Keratinocyte (primary cell): ENCODE measurements around the gene SELPLG. TPM values are rescaled to one million over a fixed set of nuclear protein-coding genes. Genes with fewer than 3 reads are reported as not detected.

Source experiments
- DNase-seq: peaks from one replicate; pipeline ENCODE4 v3.0.0-alpha.2; 2011; ENCODE audit warnings: low read depth, missing footprints, low spot score
- FAIRE-seq: peaks from 2 replicates; lab custom pipeline; 2011; peaks lifted over from hg19 to GRCh38; lab: Jason Lieb, UNC
- H2AFZ ChIP-seq: 2 replicates; pipeline ENCODE4 v1.6.0; 2012; ENCODE audit warnings: low read length, control low read depth, inconsistent platforms; ENCODE audit not compliant: control insufficient read depth
- H3K27ac ChIP-seq: 2 replicates; pipeline ENCODE4 v1.5.1; 2011; ENCODE audit warnings: low read length; ENCODE audit not compliant: control insufficient read depth, insufficient read depth
- H3K27me3 ChIP-seq: 3 replicates; pipeline ENCODE4 v1.6.0; 2011; ENCODE audit warnings: low read length; ENCODE audit not compliant: control insufficient read depth, insufficient read depth; ENCODE audit errors: extremely low read depth
- H3K36me3 ChIP-seq, 2 experiments: 2 replicates in 1 of 2; 3 replicates in 1 of 2; pipeline ENCODE4 v1.5.1; 2011; ENCODE audit warnings: low read length in 2 of 2, mild to moderate bottlenecking in 1 of 2; ENCODE audit not compliant: control insufficient read depth in 2 of 2, insufficient read depth in 2 of 2; ENCODE audit errors: extremely low read depth in 1 of 2
- H3K4me1 ChIP-seq: 3 replicates; pipeline ENCODE4 v1.5.1; 2011; ENCODE audit warnings: low read length; ENCODE audit not compliant: control insufficient read depth, insufficient read depth; ENCODE audit errors: extremely low read depth
- H3K4me2 ChIP-seq: 3 replicates; pipeline ENCODE4 v1.6.0; 2011; ENCODE audit warnings: low read depth, low read length; ENCODE audit not compliant: control insufficient read depth, insufficient read depth; ENCODE audit errors: extremely low read depth
- H3K4me3 ChIP-seq, 3 experiments: fragments of 200-600 bp in 1 of 3; sonication (generic) in 1 of 3; 2 replicates in 2 of 3; 3 replicates in 1 of 3; pipeline ENCODE4 v1.5.1; 2011 to 2016; ENCODE audit warnings: low read length in 3 of 3, mild to moderate bottlenecking in 3 of 3, control low read depth in 2 of 3, inconsistent platforms in 1 of 3, low read depth in 1 of 3, mixed read lengths in 1 of 3, mixed run types in 1 of 3, moderate library complexity in 1 of 3; ENCODE audit not compliant: control insufficient read depth in 2 of 3, insufficient read depth in 2 of 3; ENCODE audit errors: extremely low read depth in 1 of 3
- H3K79me2 ChIP-seq: 2 replicates; pipeline ENCODE4 v1.6.0; 2012; ENCODE audit warnings: low read length; ENCODE audit not compliant: control insufficient read depth, insufficient read depth
- H3K9ac ChIP-seq: 3 replicates; pipeline ENCODE4 v1.6.0; 2011; ENCODE audit warnings: low read length; ENCODE audit not compliant: control insufficient read depth, insufficient read depth; ENCODE audit errors: extremely low read depth
- H3K9me1 ChIP-seq: 3 replicates; pipeline ENCODE4 v1.6.0; 2011; ENCODE audit warnings: low read length; ENCODE audit not compliant: control insufficient read depth, insufficient read depth; ENCODE audit errors: extremely low read depth
- H3K9me3 ChIP-seq: 2 replicates; pipeline ENCODE4 v1.5.1; 2012; ENCODE audit warnings: low read depth, low read length; ENCODE audit not compliant: control insufficient read depth
- H4K20me1 ChIP-seq: 3 replicates; pipeline ENCODE4 v1.6.0; 2011; ENCODE audit warnings: low read length; ENCODE audit not compliant: control insufficient read depth, insufficient read depth; ENCODE audit errors: extremely low read depth
- EZH2 ChIP-seq: IDR thresholded peaks from one replicate; pipeline ENCODE4 v1.6.1; 2012; ENCODE audit warnings: inconsistent platforms, mild to moderate bottlenecking, low read length, moderate library complexity
- dilution Hi-C: fragments of 300-500 bp; cut with MboI; formaldehyde crosslinking; loops from one replicate; pipeline ENCODE4 v1.7.0; 2020; ENCODE audit warnings: low sequenced_read_pairs; ENCODE audit not compliant: extremely low pct_ligation_motif_present
- polyA plus RNA-seq, 5 experiments: library from polyadenylated mRNA; depleted of rRNA in 3 of 5; stranded (reverse) in 3 of 5; stranded (forward) in 1 of 5; unstranded in 1 of 5; fragments of >200 nt; gene quantifications; 1 replicate in 1 of 5; 2 replicates in 3 of 5; 3 replicates in 1 of 5; pipeline versions ENCODE4 v1.2.1 to v1.2.3, GENCODE V29; 2011 to 2012; ENCODE audit warnings: missing spikeins in 2 of 5, low read depth in 1 of 5, low replicate concordance in 1 of 5
- TF ChIP-seq, protein P1 (sequence below), 3 experiments: IDR thresholded peaks in 1 of 3; conservative IDR thresholded peaks in 1 of 3; optimal IDR thresholded peaks in 1 of 3; 2 replicates in 2 of 3; 3 replicates in 1 of 3; pipeline versions ENCODE3 to v1.5.1; 2011; ENCODE audit warnings: low read length in 3 of 3, mild to moderate bottlenecking in 3 of 3, moderate library complexity in 2 of 3, control low read depth in 1 of 3, inconsistent platforms in 1 of 3; ENCODE audit not compliant: insufficient read depth in 2 of 3; ENCODE audit errors: extremely low read depth in 1 of 3

SELPLG gene
- polyA plus RNA-seq, 1 donor (not counting 4 experiments of a cell fraction or from before 2014, with no cell fraction given), result 0.80 TPM

DNA sequence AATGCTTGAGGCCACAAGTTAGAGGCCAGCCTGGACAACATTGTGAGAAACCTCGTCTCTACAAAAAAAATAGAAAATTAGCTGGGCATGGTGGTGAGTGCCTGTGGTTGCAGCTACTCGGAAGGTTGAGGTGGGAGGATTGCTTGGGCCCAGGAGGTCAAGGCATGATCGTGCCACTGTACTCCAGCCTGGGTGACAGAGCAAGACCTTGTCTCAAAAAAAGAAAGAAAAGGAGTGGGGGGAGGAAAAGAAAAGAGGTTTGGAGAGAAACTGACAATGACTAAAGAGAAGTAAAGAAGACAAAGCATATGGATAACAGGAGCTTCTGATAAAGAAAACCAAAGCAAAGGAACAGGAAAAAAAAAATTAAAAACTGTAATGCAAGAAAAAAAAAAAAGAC is 37.4 kb upstream of the SELPLG start:
- FAIRE-seq, result no peak
- no peak for TF ChIP-seq EZH2
- TF ChIP-seq, protein P1, sequence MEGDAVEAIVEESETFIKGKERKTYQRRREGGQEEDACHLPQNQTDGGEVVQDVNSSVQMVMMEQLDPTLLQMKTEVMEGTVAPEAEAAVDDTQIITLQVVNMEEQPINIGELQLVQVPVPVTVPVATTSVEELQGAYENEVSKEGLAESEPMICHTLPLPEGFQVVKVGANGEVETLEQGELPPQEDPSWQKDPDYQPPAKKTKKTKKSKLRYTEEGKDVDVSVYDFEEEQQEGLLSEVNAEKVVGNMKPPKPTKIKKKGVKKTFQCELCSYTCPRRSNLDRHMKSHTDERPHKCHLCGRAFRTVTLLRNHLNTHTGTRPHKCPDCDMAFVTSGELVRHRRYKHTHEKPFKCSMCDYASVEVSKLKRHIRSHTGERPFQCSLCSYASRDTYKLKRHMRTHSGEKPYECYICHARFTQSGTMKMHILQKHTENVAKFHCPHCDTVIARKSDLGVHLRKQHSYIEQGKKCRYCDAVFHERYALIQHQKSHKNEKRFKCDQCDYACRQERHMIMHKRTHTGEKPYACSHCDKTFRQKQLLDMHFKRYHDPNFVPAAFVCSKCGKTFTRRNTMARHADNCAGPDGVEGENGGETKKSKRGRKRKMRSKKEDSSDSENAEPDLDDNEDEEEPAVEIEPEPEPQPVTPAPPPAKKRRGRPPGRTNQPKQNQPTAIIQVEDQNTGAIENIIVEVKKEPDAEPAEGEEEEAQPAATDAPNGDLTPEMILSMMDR (optimal IDR thresholded peaks at IDR 0.05 in 1 of 3, IDR thresholded peaks at IDR 0.05 in 1 of 3, conservative IDR thresholded peaks at IDR 0.05 in 1 of 3; ENCODE audit: extremely low read depth in 1 of 3, insufficient read depth in 2 of 3, low read length in 3 of 3), result no peak

DNA sequence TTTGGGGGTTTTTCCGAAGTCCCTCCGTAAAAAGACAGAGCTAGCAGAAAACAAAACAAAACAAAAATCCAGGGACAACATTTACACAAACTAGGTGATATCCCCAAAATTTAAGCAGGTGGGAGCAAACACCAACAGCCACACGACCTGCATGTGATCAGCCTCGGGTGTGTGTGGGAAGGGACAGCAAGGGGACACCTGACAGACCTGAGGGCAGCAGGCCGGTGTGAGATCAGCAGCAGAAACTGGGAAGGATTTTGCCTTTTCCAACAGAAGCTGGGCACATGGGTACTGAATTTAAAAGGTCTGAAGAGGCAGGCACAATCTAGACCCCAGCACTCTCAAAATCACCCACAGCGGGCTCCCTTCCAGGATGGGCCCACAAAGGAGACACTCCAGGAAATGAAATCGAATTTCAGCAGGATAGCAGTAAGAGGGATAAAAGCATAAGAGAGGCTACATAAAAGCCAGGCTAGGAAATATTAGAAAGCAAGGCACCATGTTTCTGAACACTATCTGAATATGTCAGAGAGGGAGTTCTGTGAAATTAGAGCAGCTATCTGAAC is 36.5 kb upstream of the SELPLG start:
- H3K27me3 ChIP-seq, result no peaks in the 10 kb centered on the region
- TF ChIP-seq, protein P1 (optimal IDR thresholded peaks at IDR 0.05 in 1 of 3, IDR thresholded peaks at IDR 0.05 in 1 of 3, conservative IDR thresholded peaks at IDR 0.05 in 1 of 3; ENCODE audit: extremely low read depth in 1 of 3, insufficient read depth in 2 of 3, low read length in 3 of 3), result no peak
- TF ChIP-seq EZH2, result no peak
- H3K4me2 ChIP-seq, result no peak overlapping the region
- H3K79me2 ChIP-seq, result peaks cover 81% of the 10 kb centered on the region
- no peaks in the 10 kb centered on the region for H3K9me1 ChIP-seq
- DNase-seq, result no peak
- H3K9me3 ChIP-seq, result no peaks in the 10 kb centered on the region
- H4K20me1 ChIP-seq, result peaks cover 3% of the 10 kb centered on the region
- dilution Hi-C loops, result no loop called here
- H3K4me3 ChIP-seq, result no peak overlapping the region
- no peak for FAIRE-seq
- peaks cover 7 to 9% of the 10 kb centered on the region in 2 experiments for H3K36me3 ChIP-seq
- no peak overlapping the region for H3K27ac ChIP-seq
- H2AFZ ChIP-seq, result no peak overlapping the region
- H3K4me1 ChIP-seq, result no peaks in the 10 kb centered on the region
- H3K9ac ChIP-seq, result no peak overlapping the region

More for the DNA sequence above, 37.4 kb upstream of the SELPLG start:
- peaks cover 9 to 13% of the 10 kb centered on the region in 2 experiments for H3K36me3 ChIP-seq
- no peak overlapping the region for H3K4me2 ChIP-seq
- peaks cover 83% of the 10 kb centered on the region for H3K79me2 ChIP-seq
- dilution Hi-C loops, result no loop called here
- no peak overlapping the region for H2AFZ ChIP-seq
- H3K27ac ChIP-seq, result no peak overlapping the region
- H3K9me3 ChIP-seq, result no peaks in the 10 kb centered on the region
- H3K4me1 ChIP-seq, result no peaks in the 10 kb centered on the region
- H3K4me3 ChIP-seq, result no peak overlapping the region
- DNase-seq, result no peak
- no peaks in the 10 kb centered on the region for H3K27me3 ChIP-seq
- H3K9ac ChIP-seq, result no peak overlapping the region
- peaks cover 3% of the 10 kb centered on the region for H4K20me1 ChIP-seq
- H3K9me1 ChIP-seq, result no peaks in the 10 kb centered on the region
